Measurements from ENCODE around the gene NRG2.

NRG2 gene

GRCh38 chr5:139877129-139877597, 165.9 kb downstream of the NRG2 start:
- no peaks in the 10 kb centered on the region for H3K36me3 ChIP-seq (ENCODE audit: low read length)
- H2AFZ ChIP-seq (ENCODE audit: low read depth, low read length, severe bottlenecking), result no peak overlapping the region
- H3K27ac ChIP-seq (ENCODE audit: low read depth, low read length), result no peak overlapping the region
- H3K79me2 ChIP-seq (ENCODE audit: insufficient read depth, low read length), result no peaks in the 10 kb centered on the region
- no peaks in the 10 kb centered on the region for H3K9me2 ChIP-seq (replicated peaks; ENCODE audit: insufficient read depth, low read length)
- no peaks in the 10 kb centered on the region for H3K9me3 ChIP-seq (ENCODE audit: insufficient read depth, low read length)
- no peak overlapping the region for H3K9ac ChIP-seq (ENCODE audit: low read length)
- TF ChIP-seq CTCF (IDR thresholded peaks at IDR 0.05; ENCODE audit: insufficient read depth, low read length, poor library complexity, severe bottlenecking) (no peak), EZH2phosphoT487 (conservative IDR thresholded peaks at IDR 0.05; ENCODE audit: low read length) (no peak)
- H3K4me3 ChIP-seq (ENCODE audit: insufficient read depth, low read length, poor library complexity, severe bottlenecking), result no peak overlapping the region
- H3K4me2 ChIP-seq (ENCODE audit: low read depth, low read length, poor library complexity, severe bottlenecking), result no peak overlapping the region
- H4K20me1 ChIP-seq (ENCODE audit: low read depth, low read length), result no peaks in the 10 kb centered on the region
- no peaks in the 10 kb centered on the region for H3F3A ChIP-seq (ENCODE audit: insufficient read depth)
- no peaks in the 10 kb centered on the region for H3K27me3 ChIP-seq (ENCODE audit: low read length)

- no peaks in the 10 kb centered on the region for H4K20me1 ChIP-seq (ENCODE audit: low read depth, low read length)
- H3K79me2 ChIP-seq (ENCODE audit: insufficient read depth, low read length), result no peaks in the 10 kb centered on the region
- H3K9me3 ChIP-seq (ENCODE audit: insufficient read depth, low read length), result no peaks in the 10 kb centered on the region
- TF ChIP-seq CTCF (IDR thresholded peaks at IDR 0.05; ENCODE audit: insufficient read depth, low read length, poor library complexity, severe bottlenecking) (no peak), EZH2phosphoT487 (conservative IDR thresholded peaks at IDR 0.05; ENCODE audit: low read length) (no peak)
- no peak overlapping the region for H3K4me2 ChIP-seq (ENCODE audit: low read depth, low read length, poor library complexity, severe bottlenecking)
- H3K36me3 ChIP-seq (ENCODE audit: low read length), result no peaks in the 10 kb centered on the region
- H3F3A ChIP-seq (ENCODE audit: insufficient read depth), result no peaks in the 10 kb centered on the region
- H2AFZ ChIP-seq (ENCODE audit: low read depth, low read length, severe bottlenecking), result no peak overlapping the region
- no peaks in the 10 kb centered on the region for H3K9me2 ChIP-seq (replicated peaks; ENCODE audit: insufficient read depth, low read length)
- no peak overlapping the region for H3K9ac ChIP-seq (ENCODE audit: low read length)
- no peak overlapping the region for H3K4me3 ChIP-seq (ENCODE audit: insufficient read depth, low read length, poor library complexity, severe bottlenecking)
- no peaks in the 10 kb centered on the region for H3K27me3 ChIP-seq (ENCODE audit: low read length)
- no peak overlapping the region for H3K27ac ChIP-seq (ENCODE audit: low read depth, low read length)
Measured at GRCh38 chr5:139875957-139876356, 167.1 kb downstream of the NRG2 start.

GRCh38 chr5:139872851-139873794, 170.0 kb downstream of the NRG2 start:
- H3F3A ChIP-seq (ENCODE audit: insufficient read depth), result no peaks in the 10 kb centered on the region
- no peaks in the 10 kb centered on the region for H3K9me2 ChIP-seq (replicated peaks; ENCODE audit: insufficient read depth, low read length)
- no peaks in the 10 kb centered on the region for H3K36me3 ChIP-seq (ENCODE audit: low read length)
- no peak overlapping the region for H3K4me3 ChIP-seq (ENCODE audit: insufficient read depth, low read length, poor library complexity, severe bottlenecking)
- H3K27me3 ChIP-seq (ENCODE audit: low read length), result no peaks in the 10 kb centered on the region
- H3K9me3 ChIP-seq (ENCODE audit: insufficient read depth, low read length), result no peaks in the 10 kb centered on the region
- no peak overlapping the region for H2AFZ ChIP-seq (ENCODE audit: low read depth, low read length, severe bottlenecking)
- no peak overlapping the region for H3K27ac ChIP-seq (ENCODE audit: low read depth, low read length)
- H4K20me1 ChIP-seq (ENCODE audit: low read depth, low read length), result no peaks in the 10 kb centered on the region
- H3K9ac ChIP-seq (ENCODE audit: low read length), result no peak overlapping the region
- TF ChIP-seq EZH2phosphoT487 (conservative IDR thresholded peaks at IDR 0.05; ENCODE audit: low read length), result no peak
- no peak for TF ChIP-seq CTCF (IDR thresholded peaks at IDR 0.05; ENCODE audit: insufficient read depth, low read length, poor library complexity, severe bottlenecking)
- H3K79me2 ChIP-seq (ENCODE audit: insufficient read depth, low read length), result no peaks in the 10 kb centered on the region
- no peak overlapping the region for H3K4me2 ChIP-seq (ENCODE audit: low read depth, low read length, poor library complexity, severe bottlenecking)
